H1 (cell line): ENCODE data around the gene DDR1. TPM values are rescaled to one million over a fixed set of nuclear protein-coding genes. Genes with fewer than 3 reads are reported as not detected.
A peak's percentile ranks its signal among the peaks of the same experiment; 100 is the strongest.

Source experiments
- CTCF ChIA-PET: fragments of 300-600 bp; sonication (Branson Sonifier 250); formaldehyde crosslinking; loops from one replicate; lab custom pipeline; 2021; ENCODE audit not compliant: partially characterized antibody; lab: Charles Lee
- POLR2A ChIA-PET: fragments of 300-600 bp; sonication (Branson Sonifier 250); formaldehyde crosslinking; loops from one replicate; lab custom pipeline; 2021; ENCODE audit warnings: inconsistent platforms; ENCODE audit not compliant: partially characterized antibody; lab: Charles Lee
- DNase-seq, 2 experiments: peaks; one replicate each; pipeline versions ENCODE4 v3.0.0 to v3.0.0-alpha.2; 2010 to 2022; ENCODE audit warnings: low spot score in 2 of 2, low read depth in 1 of 2, mixed read lengths in 1 of 2
- FAIRE-seq: peaks from 2 replicates; lab custom pipeline; 2011; peaks lifted over from hg19 to GRCh38; lab: Jason Lieb, UNC
- H2AFZ ChIP-seq: 2 replicates; pipeline ENCODE4 v1.8.1; 2012; ENCODE audit warnings: low read length, inconsistent platforms
- H2AK5ac ChIP-seq: 2 replicates; pipeline ENCODE4 v1.6.1; 2013; ENCODE audit warnings: low read depth, low read length
- H2BK120ac ChIP-seq: replicated peaks from 2 replicates; pipeline ENCODE3; 2013; ENCODE audit warnings: low read depth, low read length, inconsistent platforms
- H2BK12ac ChIP-seq: 2 replicates; pipeline ENCODE4 v1.6.1; 2013; ENCODE audit warnings: low read depth, low read length
- H2BK15ac ChIP-seq: 2 replicates; pipeline ENCODE4 v1.6.1; 2013; ENCODE audit warnings: low read length
- H2BK20ac ChIP-seq: 2 replicates; pipeline ENCODE4 v1.6.1; 2013; ENCODE audit warnings: low read length
- H2BK5ac ChIP-seq: 2 replicates; pipeline ENCODE4 v1.6.1; 2013; ENCODE audit warnings: low read depth, low read length
- H3K14ac ChIP-seq: 2 replicates; pipeline ENCODE4 v1.6.1; 2013; ENCODE audit warnings: inconsistent platforms; ENCODE audit not compliant: insufficient read length
- H3K18ac ChIP-seq: 2 replicates; pipeline ENCODE4 v1.6.1; 2013; ENCODE audit warnings: low read length; ENCODE audit errors: extremely low read depth
- H3K23ac ChIP-seq: 2 replicates; pipeline ENCODE4 v1.6.1; 2013; ENCODE audit warnings: inconsistent platforms; ENCODE audit not compliant: insufficient read length
- H3K23me2 ChIP-seq: 2 replicates; pipeline ENCODE4 v1.6.1; 2013; ENCODE audit warnings: low read depth, low read length
- H3K27ac ChIP-seq: 2 replicates; pipeline ENCODE4 v1.6.1; 2011; ENCODE audit warnings: low read depth, low read length, inconsistent platforms
- H3K27me3 ChIP-seq, 4 experiments: replicated peaks in 1 of 4; 1 replicate in 1 of 4; 2 replicates in 3 of 4; pipeline versions ENCODE4 v1.6.1 to v1.8.1; 2011 to 2013; ENCODE audit warnings: low read length in 3 of 4, mild to moderate bottlenecking in 3 of 4, inconsistent platforms in 2 of 4, mixed read lengths in 2 of 4, moderate library complexity in 1 of 4; ENCODE audit not compliant: control insufficient read depth in 3 of 4, insufficient read depth in 3 of 4; ENCODE audit errors: extremely low read depth in 1 of 4
- H3K36me3 ChIP-seq, 4 experiments: 2 replicates each; pipeline versions ENCODE4 v1.6.1 to v1.8.1; 2011 to 2013; ENCODE audit warnings: mild to moderate bottlenecking in 4 of 4, low read length in 3 of 4, moderate library complexity in 2 of 4, control low read depth in 1 of 4, inconsistent platforms in 1 of 4; ENCODE audit not compliant: insufficient read depth in 4 of 4, control insufficient read depth in 2 of 4
- H3K4ac ChIP-seq: replicated peaks from 2 replicates; pipeline ENCODE3; 2013; ENCODE audit warnings: low read length, low read depth, mixed read lengths, inconsistent platforms; ENCODE audit not compliant: insufficient read length
- H3K4me1 ChIP-seq, 4 experiments: replicated peaks in 1 of 4; 1 replicate in 1 of 4; 2 replicates in 3 of 4; pipeline versions ENCODE4 v1.6.1 to v1.8.1; 2011 to 2013; ENCODE audit warnings: low read length in 3 of 4, inconsistent platforms in 2 of 4, mixed read lengths in 1 of 4; ENCODE audit not compliant: insufficient read depth in 4 of 4, control insufficient read depth in 3 of 4
- H3K4me2 ChIP-seq, 2 experiments: 2 replicates each; pipeline versions ENCODE4 v1.6.1 to v1.8.1; 2011 to 2013; ENCODE audit warnings: low read depth in 2 of 2, low read length in 2 of 2, control low read depth in 1 of 2, inconsistent platforms in 1 of 2, mild to moderate bottlenecking in 1 of 2; ENCODE audit not compliant: insufficient read depth in 1 of 2
- H3K4me3 ChIP-seq, 4 experiments: fragments of 200-600, 300-600 bp in 1 of 4; sonication (generic), shearing (Covaris generic), sonication (Bioruptor Twin) in 1 of 4; 2 replicates each; pipeline versions ENCODE4 v1.5.1 to v1.8.1; 2011 to 2016; ENCODE audit warnings: low read length in 4 of 4, low read depth in 3 of 4, control low read depth in 2 of 4, inconsistent platforms in 2 of 4, mild to moderate bottlenecking in 2 of 4, mixed read lengths in 1 of 4, moderate library complexity in 1 of 4; ENCODE audit not compliant: insufficient read depth in 2 of 4; ENCODE audit errors: extremely low read depth in 1 of 4
- H3K56ac ChIP-seq: replicated peaks from 2 replicates; pipeline ENCODE3; 2013; ENCODE audit warnings: low read depth, mild to moderate bottlenecking, mixed read lengths, low read length, inconsistent platforms; ENCODE audit not compliant: insufficient read length
- H3K79me1 ChIP-seq: 2 replicates; pipeline ENCODE4 v1.6.1; 2013; ENCODE audit warnings: low read depth, low read length, control low read depth
- H3K79me2 ChIP-seq, 2 experiments: 2 replicates each; pipeline versions ENCODE4 v1.6.1 to v1.8.1; 2012 to 2013; ENCODE audit warnings: low read length in 2 of 2, mild to moderate bottlenecking in 2 of 2, inconsistent platforms in 1 of 2; ENCODE audit not compliant: insufficient read depth in 2 of 2, control insufficient read depth in 1 of 2
- H3K9ac ChIP-seq, 4 experiments: replicated peaks in 1 of 4; 1 replicate in 1 of 4; 2 replicates in 3 of 4; pipeline versions ENCODE4 v1.6.1 to v1.8.1; 2011 to 2013; ENCODE audit warnings: low read depth in 3 of 4, low read length in 3 of 4, control low read depth in 2 of 4, mild to moderate bottlenecking in 2 of 4, moderate library complexity in 2 of 4, inconsistent platforms in 1 of 4; ENCODE audit errors: extremely low read depth in 1 of 4
- H3K9me3 ChIP-seq, 2 experiments: 2 replicates each; pipeline versions ENCODE4 v1.6.1 to v1.8.1; 2012 to 2013; ENCODE audit warnings: mild to moderate bottlenecking in 2 of 2, moderate library complexity in 2 of 2, control low read depth in 1 of 2, inconsistent platforms in 1 of 2, low read depth in 1 of 2, low read length in 1 of 2, mixed read lengths in 1 of 2; ENCODE audit not compliant: insufficient read depth in 2 of 2
- H4K20me1 ChIP-seq, 2 experiments: replicated peaks in 1 of 2; 2 replicates each; pipeline versions ENCODE3 to v1.8.1; 2011 to 2013; ENCODE audit warnings: inconsistent platforms in 2 of 2, low read length in 2 of 2, mild to moderate bottlenecking in 1 of 2; ENCODE audit not compliant: insufficient read depth in 2 of 2, control insufficient read depth in 1 of 2
- H4K5ac ChIP-seq: 2 replicates; pipeline ENCODE4 v1.6.1; 2013; ENCODE audit warnings: low read length, low read depth, mixed read lengths, inconsistent platforms; ENCODE audit not compliant: insufficient read length
- H4K8ac ChIP-seq: 2 replicates; pipeline ENCODE4 v1.8.0; 2013; ENCODE audit warnings: mild to moderate bottlenecking, moderate library complexity, low read length, inconsistent platforms; ENCODE audit not compliant: insufficient read depth; ENCODE audit errors: extremely low read depth
- H4K91ac ChIP-seq: replicated peaks from 2 replicates; pipeline ENCODE3; 2013; ENCODE audit warnings: low read length, mixed read lengths, inconsistent platforms; ENCODE audit not compliant: insufficient read length
- KDM1A ChIP-seq: fragments of 200-600, 300-600 bp; sonication (generic); IDR thresholded peaks from 2 replicates; pipeline ENCODE4 v1.7.1; 2016; ENCODE audit warnings: mild to moderate bottlenecking, low read length, borderline replicate concordance
- NANOG ChIP-seq: IDR thresholded peaks from 2 replicates; pipeline ENCODE4 v1.6.1; 2011; ENCODE audit warnings: low read length, low read depth, mild to moderate bottlenecking, inconsistent platforms; ENCODE audit not compliant: insufficient read depth, poor library complexity, severe bottlenecking
- POLR2AphosphoS5 ChIP-seq: IDR thresholded peaks from 2 replicates; pipeline ENCODE4 v1.6.1; 2011; ENCODE audit warnings: low read depth, low read length
- POU5F1 ChIP-seq: IDR thresholded peaks from 2 replicates; pipeline ENCODE4 v1.6.1; 2011; ENCODE audit warnings: low read depth, mild to moderate bottlenecking, low read length, moderate library complexity
- SP1 ChIP-seq: IDR thresholded peaks from 2 replicates; pipeline ENCODE4 v1.6.1; 2011; ENCODE audit warnings: low read depth, low read length
- SP2 ChIP-seq: IDR thresholded peaks from 2 replicates; pipeline ENCODE4 v1.6.1; 2012; ENCODE audit warnings: mild to moderate bottlenecking, low read length, inconsistent platforms
- TCF12 ChIP-seq: IDR thresholded peaks from 2 replicates; pipeline ENCODE4 v1.6.1; 2011; ENCODE audit warnings: low read depth, mild to moderate bottlenecking, low read length
- WGBS, 2 experiments: shearing (Covaris generic) in 1 of 2; methylation state at CpG; one replicate each; pipeline versions ENCODE4 v1.1.6 to v1.1.7; 2013 to 2015; ENCODE audit warnings: low lambda C conversion rate in 2 of 2, mixed read lengths in 2 of 2, inconsistent platforms in 1 of 2, low coverage in 1 of 2, missing lambda C conversion rate in 1 of 2; ENCODE audit not compliant: insufficient replicate concordance in 2 of 2, insufficient coverage in 1 of 2, insufficient read length in 1 of 2; ENCODE audit errors: extremely low coverage in 1 of 2, missing lambda C conversion rate in 1 of 2; 5-methylcytosine and 5-hydroxymethylcytosine counted together
- polyA plus RNA-seq, 7 experiments: library from polyadenylated mRNA; depleted of rRNA in 3 of 7; stranded (reverse) in 5 of 7; unstranded in 2 of 7; fragments of >200 nt in 5 of 7; fragments of 200-250 nt in 2 of 7; gene quantifications; 1 replicate in 5 of 7; 2 replicates in 1 of 7; 4 replicates in 1 of 7; pipeline versions ENCODE4 v1.2.1 to v1.2.3, GENCODE V29; 2011 to 2013; ENCODE audit warnings: missing spikeins in 2 of 7, mixed read lengths in 2 of 7
- total RNA-seq: library from RNA; stranded (reverse); fragmentation: NEBNext Ultra II Directional; extraction: Animal tissue kit (Norgen Biotek cat#: 25700); gene quantifications from 2 replicates; pipeline ENCODE4 v1.2.1, GENCODE V29; 2021
- TF ChIP-seq, protein P1 (sequence below): IDR thresholded peaks from 2 replicates; pipeline ENCODE4 v1.6.1; 2012; ENCODE audit warnings: low read length, inconsistent platforms
- TF ChIP-seq, protein P2 (sequence below): IDR thresholded peaks from 2 replicates; pipeline ENCODE4 v1.6.1; 2011; ENCODE audit warnings: low read depth, mild to moderate bottlenecking, low read length; ENCODE audit not compliant: insufficient read depth

Gene DDR1
- total and polyA plus RNA-seq, 2 of the 8 experiments (the other 6 are each of a cell fraction or from before 2014, with no cell fraction given): 99.4 to 181 TPM

DNA sequence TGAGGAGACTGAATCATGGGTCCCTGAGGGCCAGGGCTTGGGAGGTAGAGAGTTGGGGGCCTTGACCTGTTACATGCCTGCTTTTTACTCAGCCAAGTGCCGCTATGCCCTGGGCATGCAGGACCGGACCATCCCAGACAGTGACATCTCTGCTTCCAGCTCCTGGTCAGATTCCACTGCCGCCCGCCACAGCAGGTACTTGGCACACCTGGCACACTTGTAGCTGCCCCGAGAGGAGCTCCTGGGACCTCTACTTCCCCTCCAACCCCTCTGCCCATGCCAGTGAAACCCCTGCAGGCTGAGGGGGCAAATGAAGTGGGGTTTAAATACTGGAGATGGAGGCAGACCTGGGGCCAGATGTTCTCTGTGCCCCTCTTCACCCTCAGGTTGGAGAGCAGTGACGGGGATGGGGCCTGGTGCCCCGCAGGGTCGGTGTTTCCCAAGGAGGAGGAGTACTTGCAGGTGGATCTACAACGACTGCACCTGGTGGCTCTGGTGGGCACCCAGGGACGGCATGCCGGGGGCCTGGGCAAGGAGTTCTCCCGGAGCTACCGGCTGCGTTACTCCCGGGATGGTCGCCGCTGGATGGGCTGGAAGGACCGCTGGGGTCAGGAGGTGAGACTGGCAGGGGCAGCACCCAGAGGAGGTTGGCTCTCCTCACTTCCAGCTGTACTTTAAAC, 4.6 kb downstream of the DDR1 start:
- FAIRE-seq: no peak

More for the DNA sequence above, 4.6 kb downstream of the DDR1 start:
- Histone ChIP-seq H4K20me1 (peaks cover 4 to 35% of the 10 kb centered on the region in 2 experiments), H4K8ac (no peak overlapping the region), H3K9ac (no peak overlapping the region), H3K9me3 (no peaks in the 10 kb centered on the region), H2AK5ac (no peak overlapping the region), H3K4ac (no peak overlapping the region), H3K23me2 (peaks cover 16% of the 10 kb centered on the region), H3K4me1 (peaks cover 6 to 26% (median 19%) of the 10 kb centered on the region in 4 experiments), H3K18ac (no peak overlapping the region), H3K79me1 (peaks cover 21% of the 10 kb centered on the region), H2BK120ac (no peak overlapping the region), H2AFZ (no peak overlapping the region), H3K56ac (no peak overlapping the region), H4K5ac (no peak overlapping the region), H2BK12ac (no peak overlapping the region), H3K4me3 (no peak overlapping the region), H3K4me2 (no peak overlapping the region), H3K14ac (no peak overlapping the region), H3K79me2 (peaks cover 9 to 65% of the 10 kb centered on the region in 2 experiments), H3K27me3 (no peaks in the 10 kb centered on the region), H4K91ac (no peak overlapping the region), H3K23ac (no peak overlapping the region), H2BK5ac (0 out of 2 replicates have a peak overlapping the region, but pooled peaks have one; percentile 35), H3K36me3 (peaks cover 26 to 54% (median 44%) of the 10 kb centered on the region in 4 experiments), H2BK15ac (no peak overlapping the region), H2BK20ac (no peak overlapping the region), H3K27ac (no peak overlapping the region)
- POLR2A ChIA-PET: interaction anchor here (0.6 to 19.5 kb wide), 8 partner anchors 8 to 147 kb away, joined by 3 to 452 read pairs (median 4); no protein-coding TSS in a partner anchor
- TF ChIP-seq SP1 (no peak), SP2 (no peak), POLR2AphosphoS5 (no peak), NANOG (no peak), POU5F1 (no peak), TCF12 (no peak), KDM1A (no peak)
- TF ChIP-seq, protein P1, sequence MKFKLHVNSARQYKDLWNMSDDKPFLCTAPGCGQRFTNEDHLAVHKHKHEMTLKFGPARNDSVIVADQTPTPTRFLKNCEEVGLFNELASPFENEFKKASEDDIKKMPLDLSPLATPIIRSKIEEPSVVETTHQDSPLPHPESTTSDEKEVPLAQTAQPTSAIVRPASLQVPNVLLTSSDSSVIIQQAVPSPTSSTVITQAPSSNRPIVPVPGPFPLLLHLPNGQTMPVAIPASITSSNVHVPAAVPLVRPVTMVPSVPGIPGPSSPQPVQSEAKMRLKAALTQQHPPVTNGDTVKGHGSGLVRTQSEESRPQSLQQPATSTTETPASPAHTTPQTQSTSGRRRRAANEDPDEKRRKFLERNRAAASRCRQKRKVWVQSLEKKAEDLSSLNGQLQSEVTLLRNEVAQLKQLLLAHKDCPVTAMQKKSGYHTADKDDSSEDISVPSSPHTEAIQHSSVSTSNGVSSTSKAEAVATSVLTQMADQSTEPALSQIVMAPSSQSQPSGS: no peak
- TF ChIP-seq, protein P2, sequence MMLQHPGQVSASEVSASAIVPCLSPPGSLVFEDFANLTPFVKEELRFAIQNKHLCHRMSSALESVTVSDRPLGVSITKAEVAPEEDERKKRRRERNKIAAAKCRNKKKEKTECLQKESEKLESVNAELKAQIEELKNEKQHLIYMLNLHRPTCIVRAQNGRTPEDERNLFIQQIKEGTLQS: no peak
- CTCF ChIA-PET: interaction anchor here (0.6 to 29.0 kb wide), 8 partner anchors 10 to 194 kb away, joined by 3 to 610 read pairs (median 4); no protein-coding TSS in a partner anchor
- DNase-seq: no peak
- 95% methylated on average over 18 of the region's 18 CpGs; no CpG with 5 or more reads in 1 of the 2 experiments for WGBS, 2 experiments
